Measurements from ENCODE around the gene IFT74. TPM values are rescaled to one million over a fixed set of nuclear protein-coding genes. Genes with fewer than 3 reads are reported as not detected.

The IFT74 gene
- total RNA-seq, 4 donors from 2014 or later = 12.3 to 16.6 (median 14.2) TPM

DNA sequence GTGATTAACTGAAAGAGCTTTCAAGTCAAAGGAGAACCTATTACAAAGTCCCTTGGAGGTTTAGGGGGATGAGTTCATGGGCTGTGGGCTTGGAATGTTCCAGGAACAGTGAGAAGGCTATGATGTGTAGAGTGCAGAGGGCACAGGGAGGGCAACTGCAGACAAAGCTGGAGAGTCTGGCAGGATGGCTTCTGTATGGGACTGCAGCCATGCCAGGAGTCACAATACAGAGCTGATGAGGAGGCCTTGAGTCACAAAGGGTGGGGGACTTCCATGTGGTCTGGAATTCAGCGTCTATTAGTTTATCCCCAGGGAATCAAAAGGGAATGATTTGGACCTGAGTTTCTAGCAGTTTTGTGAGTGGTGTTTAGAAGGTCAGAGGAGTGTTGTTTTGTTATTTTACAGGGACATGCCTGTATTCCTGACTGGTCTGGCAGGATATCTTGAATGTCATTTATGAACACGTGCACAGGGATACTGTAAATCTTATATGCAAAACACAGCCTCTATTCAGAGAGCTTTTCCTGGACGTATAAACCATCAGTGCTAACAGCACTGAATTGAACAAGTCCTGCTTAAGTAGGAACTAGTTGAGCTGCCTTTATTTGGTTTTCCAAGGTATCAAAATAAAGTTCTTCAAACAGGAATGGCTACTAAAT is 138.6 kb downstream of the IFT74 start:
- Histone ChIP-seq H3K4me3 (no peak overlapping the region), H3K36me3 (no peaks in the 10 kb centered on the region), H3K9me3 (no peaks in the 10 kb centered on the region), H3K4me1 (peaks cover 0 to 3% (median 0%) of the 10 kb centered on the region in 4 donors), H3K27me3 (no peaks in the 10 kb centered on the region), H3K27ac (replicated peaks in 1 of 4) (no peak overlapping the region)
- DNase-seq (ENCODE audit: extremely low spot score) = no peak
- TF ChIP-seq POLR2AphosphoS5 (IDR thresholded peaks at IDR 0.05) (no peak), CTCF (IDR thresholded peaks at IDR 0.05) (no peak), POLR2A (IDR thresholded peaks at IDR 0.05; ENCODE audit: low read depth) (no peak), EP300 (IDR thresholded peaks at IDR 0.05) (no peak)
- intact Hi-C loops (cut with DNase I) = no loop called here
- WGBS = 33% methylated on average over 3 of the region's 3 CpGs

DNA sequence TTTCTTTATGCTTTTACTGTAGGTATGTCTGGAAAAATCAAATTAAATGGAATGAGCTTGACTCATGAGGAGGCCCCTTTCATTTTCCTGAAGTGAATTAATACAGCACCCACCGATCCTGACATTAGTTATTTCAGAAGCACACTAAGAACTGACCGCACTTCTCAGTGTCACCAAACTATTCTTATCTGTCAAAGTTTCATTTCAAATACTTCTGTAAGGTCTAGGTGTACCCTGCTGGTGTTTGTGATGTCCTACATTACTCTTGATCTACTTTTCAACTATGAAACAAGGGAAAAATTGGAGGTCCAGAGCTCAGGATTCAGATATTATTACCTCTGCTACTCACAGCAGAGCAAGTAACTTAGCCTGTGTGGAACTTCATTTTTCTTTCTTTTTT is 151.0 kb downstream of the IFT74 start:
- no peak overlapping the region for H3K4me3 ChIP-seq
- no peak for DNase-seq (ENCODE audit: extremely low spot score)
- no peak for TF ChIP-seq CTCF (IDR thresholded peaks at IDR 0.05)
- TF ChIP-seq POLR2A (IDR thresholded peaks at IDR 0.05; ENCODE audit: low read depth) = no peak
- no peak for TF ChIP-seq POLR2AphosphoS5 (IDR thresholded peaks at IDR 0.05)
- no peak for TF ChIP-seq EP300 (IDR thresholded peaks at IDR 0.05)
- H3K4me1 ChIP-seq = no peaks in the 10 kb centered on the region
- WGBS = 96% methylated on average over 2 of the region's 2 CpGs
- no peaks in the 10 kb centered on the region for H3K27me3 ChIP-seq
- H3K27ac ChIP-seq (replicated peaks in 1 of 4) = no peak overlapping the region
- H3K36me3 ChIP-seq = no peaks in the 10 kb centered on the region
- no peaks in the 10 kb centered on the region for H3K9me3 ChIP-seq
- intact Hi-C loops (cut with DNase I) = no loop called here

DNA sequence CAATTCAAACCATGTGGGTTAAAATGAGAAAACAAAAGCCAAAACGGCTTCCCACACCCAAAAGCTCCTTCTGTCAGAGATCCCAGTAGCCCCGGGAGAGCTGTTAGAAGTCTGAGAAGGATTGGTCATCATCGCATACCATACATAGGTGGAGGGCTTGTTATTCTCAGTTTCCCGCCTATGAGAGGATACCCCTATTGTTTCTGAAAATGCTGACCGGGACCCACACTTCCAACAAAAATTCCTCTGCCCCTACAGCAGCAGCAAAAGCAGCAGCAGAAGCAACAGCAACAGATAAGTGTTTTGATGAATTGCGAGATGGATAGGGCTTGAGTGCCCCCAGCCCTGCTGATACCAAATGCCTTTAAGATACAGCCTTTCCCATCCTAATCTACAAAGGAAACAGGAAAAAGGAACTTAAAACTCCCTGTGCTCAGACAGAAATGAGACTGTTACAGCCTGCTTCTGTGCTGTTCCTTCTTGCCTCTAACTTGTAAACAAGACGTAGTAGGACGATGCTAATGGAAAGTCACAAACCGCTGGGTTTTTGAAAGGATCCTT is 152.8 kb downstream of the IFT74 start, which contains the start of gene TEK:
Gene TEK, plus strand, starts transcription at position 245 of the 561 bp plus-strand sequence. CDS start 366 bp downstream, outside the sequence.
- TF ChIP-seq EP300 (IDR thresholded peaks at IDR 0.05) (no peak), POLR2AphosphoS5 (IDR thresholded peaks at IDR 0.05) (peak in 1 of 2 donors; percentile 17), POLR2A (IDR thresholded peaks at IDR 0.05; ENCODE audit: low read depth) (no peak), CTCF (IDR thresholded peaks at IDR 0.05) (no peak)
- intact Hi-C loops (cut with DNase I) = no loop called here
- no peaks in the 10 kb centered on the region for H3K9me3 ChIP-seq
- peak within 1 kb of the TSS in 3 of 4 donors; percentile 12 to 38 (median 36) for H3K27ac ChIP-seq (replicated peaks in 1 of 4)
- H3K36me3 ChIP-seq = no peaks in the 10 kb centered on the region
- WGBS = 55% methylated on average over 9 of the region's 9 CpGs
- DNase-seq (ENCODE audit: extremely low spot score) = no peak
- no peaks in the 10 kb centered on the region for H3K27me3 ChIP-seq
- no peaks in the 10 kb centered on the region for H3K4me1 ChIP-seq
- H3K4me3 ChIP-seq = peak within 1 kb of the TSS; percentile 27 to 34 (median 32)

DNA sequence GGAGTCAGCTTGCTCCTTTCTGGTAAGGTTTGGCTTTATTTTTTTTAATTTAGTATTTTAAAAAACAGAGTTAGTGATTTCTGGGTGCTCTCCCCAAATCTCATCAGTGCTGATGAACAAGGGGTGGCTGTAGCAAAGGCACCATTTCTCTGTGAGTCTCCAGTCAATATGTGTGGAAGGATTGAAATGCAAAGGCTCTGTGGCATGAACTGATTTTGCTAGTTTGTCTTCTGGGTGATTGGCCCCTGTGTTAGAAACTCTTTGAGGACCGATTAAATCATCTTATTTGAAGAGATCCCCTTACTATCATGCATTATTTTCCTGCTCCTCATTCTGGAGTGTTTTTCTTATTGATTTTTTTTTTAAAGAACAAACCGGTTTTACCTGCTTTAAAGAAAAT is 153.4 kb downstream of the IFT74 start:
- WGBS = 88% methylated on average over 2 of the region's 2 CpGs
- Histone ChIP-seq H3K36me3 (no peaks in the 10 kb centered on the region), H3K4me1 (no peaks in the 10 kb centered on the region), H3K4me3 (peak overlapping the region; percentile 27 to 34 (median 32)), H3K27ac (replicated peaks in 1 of 4) (peak overlapping the region in 3 of 4 donors; percentile 12 to 38 (median 36)), H3K27me3 (no peaks in the 10 kb centered on the region), H3K9me3 (no peaks in the 10 kb centered on the region)
- TF ChIP-seq EP300 (IDR thresholded peaks at IDR 0.05) (no peak), CTCF (IDR thresholded peaks at IDR 0.05) (no peak), POLR2A (IDR thresholded peaks at IDR 0.05; ENCODE audit: low read depth) (no peak), POLR2AphosphoS5 (IDR thresholded peaks at IDR 0.05) (no peak)
- intact Hi-C loops (cut with DNase I) = no loop called here
- DNase-seq (ENCODE audit: extremely low spot score) = no peak
